ENCODE measurements around the gene MAP4K2.
A peak's percentile ranks its signal among the peaks of the same experiment; 100 is the strongest.
"Not testable (repeated sequence)": the region's sequence is repeated elsewhere in the genome, so short reads cannot be mapped to it uniquely, and the experiment has no call there.

MAP4K2 gene

GRCh38 chr11:64803158-64803845 is at the start of gene MAP4K2:
Gene MAP4K2, minus strand, starts transcription at chr11:64803214. Its CDS starts 65 bp downstream, at chr11:64803149.
- DNase-seq = peak; percentile 91

GRCh38 chr11:64851831-64852351 is 48.9 kb upstream of the MAP4K2 start:
- DNase-seq = no peak

- DNase-seq = peak; percentile 54
Observed at GRCh38 chr11:64850979-64851567, 48.1 kb upstream of the MAP4K2 start.

DNA sequence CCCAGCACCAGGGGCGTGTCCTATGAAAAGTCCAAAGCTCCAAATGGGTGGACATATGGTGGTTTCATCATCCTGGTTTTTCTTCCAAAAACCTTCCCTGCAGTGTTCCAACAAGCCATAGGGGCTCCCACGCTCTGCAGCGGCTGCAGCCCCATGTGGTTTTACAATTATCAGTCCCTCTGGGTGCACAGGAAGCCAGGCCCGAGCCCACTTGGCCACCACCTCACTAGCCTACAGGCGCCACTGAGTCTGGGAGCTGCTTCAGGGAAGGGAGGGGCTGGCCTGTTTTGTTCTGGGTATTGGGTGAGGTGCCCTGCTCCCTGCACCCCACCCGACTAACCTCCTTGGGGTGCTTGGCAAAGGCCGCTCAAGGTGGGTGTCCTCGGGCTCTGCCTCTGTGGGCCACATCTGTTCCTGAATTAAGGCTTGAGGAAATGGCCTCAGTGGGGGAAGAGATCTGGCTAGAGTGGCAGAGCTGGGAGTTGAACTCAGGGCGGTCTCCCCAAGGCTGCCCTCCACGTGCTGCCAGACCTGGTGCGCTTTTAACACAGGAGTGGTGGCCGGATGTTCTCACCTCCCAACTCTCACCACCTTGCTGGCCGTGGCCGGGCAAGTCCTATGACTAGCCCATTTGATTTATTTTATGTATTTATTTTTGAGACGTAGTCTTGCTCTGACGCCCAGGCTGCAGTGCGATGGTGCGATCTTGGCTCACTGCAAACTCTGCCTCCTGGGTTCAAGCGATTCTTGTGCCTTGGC is 46.8 kb upstream of the MAP4K2 start:
- DNase-seq = no peak

GRCh38 chr11:64848826-64849597 is 46.0 kb upstream of the MAP4K2 start:
- peak; percentile 32 for DNase-seq

GRCh38 chr11:64848214-64848825 is 45.3 kb upstream of the MAP4K2 start:
- no peak for DNase-seq

DNA sequence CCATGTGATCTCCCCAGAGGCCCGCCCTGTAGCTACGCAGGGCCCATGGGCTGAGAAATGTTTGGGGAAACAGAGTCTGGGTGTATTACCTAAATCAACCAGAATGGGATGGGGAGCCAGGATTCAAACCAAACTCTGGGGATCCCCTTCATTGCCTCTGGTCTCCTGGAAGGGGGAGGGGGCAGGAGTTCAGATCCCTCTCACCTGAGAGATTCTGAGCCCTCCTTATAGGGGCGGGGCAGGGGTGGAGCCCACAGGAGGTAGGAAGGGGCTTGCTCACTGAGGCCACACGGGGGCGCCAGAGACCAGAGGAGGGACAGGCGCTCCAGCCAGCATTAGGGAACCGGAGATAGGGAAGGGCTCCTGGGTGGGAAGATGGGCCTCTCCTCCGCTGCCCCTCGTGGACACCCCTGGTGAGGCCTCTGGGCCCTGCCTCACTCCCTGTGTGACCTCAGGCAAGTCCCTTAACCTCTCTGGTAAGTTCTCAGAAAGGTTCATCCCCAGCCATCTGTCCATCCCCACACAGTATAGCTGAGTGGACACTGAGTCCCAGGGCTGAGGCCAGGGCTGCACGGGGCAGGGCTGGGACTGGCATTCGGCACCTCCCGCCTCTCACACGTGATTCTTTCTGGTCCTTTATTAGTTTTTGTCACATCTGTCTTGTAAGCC is 44.1 kb upstream of the MAP4K2 start:
- DNase-seq = peak; percentile 93

DNA sequence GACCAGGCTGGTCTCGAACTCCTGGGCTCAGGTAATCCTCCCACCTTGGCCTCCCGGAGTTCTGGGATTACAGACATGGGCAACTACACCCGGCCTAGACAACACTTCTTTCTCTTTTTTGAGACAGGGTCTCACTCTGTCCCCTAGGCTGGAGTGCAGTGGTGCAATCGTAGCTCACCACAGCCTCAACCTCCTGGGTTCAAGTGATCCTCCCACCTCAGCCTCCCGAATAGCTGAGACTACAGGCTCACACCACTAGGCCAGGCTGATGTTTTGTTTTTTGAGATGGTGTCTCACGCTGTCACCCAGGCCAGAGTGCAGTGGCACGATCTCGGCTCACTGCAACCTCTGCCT is 42.7 kb upstream of the MAP4K2 start:
- DNase-seq = not testable (repeated sequence)

- DNase-seq = no peak
Observed at GRCh38 chr11:64845129-64845775, 42.2 kb upstream of the MAP4K2 start.

DNA sequence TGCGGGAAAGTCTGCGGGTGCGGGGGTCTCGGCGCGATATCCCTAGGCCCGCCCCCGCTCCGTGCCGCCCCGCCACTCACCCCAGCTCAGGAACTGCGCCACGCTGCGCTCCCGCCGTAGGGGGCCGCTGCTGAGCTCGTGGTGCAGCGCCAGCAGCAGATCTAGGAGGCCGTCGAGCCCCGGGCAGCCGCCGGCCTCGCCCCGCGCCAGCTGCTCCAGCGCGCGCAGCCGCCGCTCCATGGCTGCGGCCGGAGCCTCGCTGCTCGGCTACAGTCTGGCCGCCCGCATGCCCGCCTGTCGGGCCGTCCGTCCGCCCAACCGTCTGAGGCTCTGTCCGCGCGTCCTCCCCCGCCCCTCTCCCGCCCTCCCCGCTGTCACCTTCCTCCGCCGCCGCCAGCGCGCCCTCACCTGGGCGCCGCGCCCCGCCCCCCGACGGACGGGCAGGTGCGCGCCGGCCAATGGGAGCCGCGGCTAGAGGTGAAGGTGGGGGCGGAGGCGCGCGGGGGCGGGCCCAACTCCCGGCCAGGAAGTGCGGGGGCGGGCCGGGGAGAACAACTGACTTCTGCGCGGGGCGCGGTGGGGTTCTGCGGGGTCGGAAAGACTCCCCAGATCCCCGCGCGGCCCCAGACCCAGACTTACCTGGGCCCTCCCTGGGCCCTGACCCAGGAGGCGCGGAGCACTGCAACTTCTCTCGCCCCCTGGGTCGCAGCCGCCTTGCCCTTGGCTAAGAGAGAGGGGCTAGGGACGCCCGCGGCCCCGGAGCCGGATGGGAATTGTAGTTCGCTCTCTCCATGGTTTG is 41.5 kb upstream of the MAP4K2 start, which contains the start of gene CDC42BPG:
CDC42BPG (minus strand) TSS at position 324 of the 799 bp plus-strand sequence; CDS start at position 240, 84 bp downstream.
- DNase-seq = peak; percentile 74

GRCh38 chr11:64843686-64844329 is 40.8 kb upstream of the MAP4K2 start:
- DNase-seq = no peak

- no peak for DNase-seq
Observed at GRCh38 chr11:64842851-64843685, 40.1 kb upstream of the MAP4K2 start.

- DNase-seq = no peak
Observed at GRCh38 chr11:64842366-64842759, 39.3 kb upstream of the MAP4K2 start.

DNA sequence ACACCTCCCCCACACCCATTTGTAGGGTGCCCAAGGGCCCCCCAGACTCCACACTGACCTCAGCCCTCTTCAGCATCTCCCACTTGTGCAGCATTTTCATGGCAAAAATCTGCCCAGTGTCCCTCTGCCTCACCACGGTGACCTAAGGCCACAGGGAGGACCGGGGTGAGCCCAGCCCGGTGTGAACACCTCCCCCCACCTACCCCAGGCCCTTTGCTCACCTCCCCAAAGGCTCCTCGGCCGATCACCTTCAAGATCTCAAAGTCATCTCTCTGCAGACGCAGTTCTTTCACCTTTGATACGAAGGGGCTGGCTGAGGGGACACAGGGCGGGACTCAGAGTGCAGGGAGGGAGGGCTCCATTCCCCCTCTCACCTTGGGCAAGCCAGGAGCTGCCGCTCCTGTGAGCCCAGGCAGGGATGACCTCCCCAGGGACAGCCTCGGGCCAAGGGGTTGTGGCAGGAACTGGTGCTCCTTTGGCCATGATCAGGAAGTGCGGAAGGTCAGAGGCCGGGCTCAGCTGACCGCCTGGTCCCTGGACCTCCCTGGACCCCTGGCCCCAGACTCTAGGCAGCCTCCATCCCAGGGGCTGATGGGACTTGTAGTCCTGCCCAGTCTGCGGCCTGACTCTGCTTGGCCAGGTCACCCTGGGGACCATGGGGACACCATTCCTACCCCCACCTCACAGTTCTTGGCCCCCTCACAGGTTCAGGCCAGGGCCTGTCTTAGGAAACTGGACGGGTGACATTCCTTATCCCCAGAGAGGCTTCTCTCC is 38.8 kb upstream of the MAP4K2 start:
- DNase-seq = no peak

GRCh38 chr11:64839887-64840782 is 37.1 kb upstream of the MAP4K2 start:
- DNase-seq = no peak

DNA sequence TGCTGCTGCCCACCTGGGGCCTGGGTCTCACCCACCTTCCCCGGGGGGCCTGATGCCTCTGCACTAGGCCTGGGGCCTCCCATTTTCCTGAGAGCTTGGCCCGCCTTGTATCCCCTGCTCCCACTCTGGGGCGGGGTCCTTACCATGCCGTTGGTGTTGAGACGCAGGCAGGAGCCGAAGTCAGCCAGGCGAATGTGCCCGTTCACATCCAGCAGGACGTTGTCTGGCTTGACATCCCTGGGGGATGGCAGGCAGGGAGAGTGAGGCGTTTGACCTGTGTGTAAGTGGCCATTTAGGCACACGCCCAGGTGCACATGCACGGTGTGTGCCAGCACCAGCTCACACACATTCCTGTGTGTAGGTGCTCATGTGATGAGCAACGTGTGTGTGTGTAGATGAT is 36.3 kb upstream of the MAP4K2 start:
- no peak for DNase-seq

Measured in activated naive CD4-positive, alpha-beta T cell treated with anti-CD3 and anti-CD28 coated beads, Interleukin-2, amount 50 U/mL, for 16 hours (primary cell).